Measurements from ENCODE around the gene CNN2. TPM values are rescaled to one million over a fixed set of nuclear protein-coding genes. Genes with fewer than 3 reads are reported as not detected.

CNN2 gene
- total RNA-seq, 3 donors from 2014 or later (not counting 1 experiment from before 2014, with no cell fraction given), result 163 to 276 (median 179) TPM

DNA sequence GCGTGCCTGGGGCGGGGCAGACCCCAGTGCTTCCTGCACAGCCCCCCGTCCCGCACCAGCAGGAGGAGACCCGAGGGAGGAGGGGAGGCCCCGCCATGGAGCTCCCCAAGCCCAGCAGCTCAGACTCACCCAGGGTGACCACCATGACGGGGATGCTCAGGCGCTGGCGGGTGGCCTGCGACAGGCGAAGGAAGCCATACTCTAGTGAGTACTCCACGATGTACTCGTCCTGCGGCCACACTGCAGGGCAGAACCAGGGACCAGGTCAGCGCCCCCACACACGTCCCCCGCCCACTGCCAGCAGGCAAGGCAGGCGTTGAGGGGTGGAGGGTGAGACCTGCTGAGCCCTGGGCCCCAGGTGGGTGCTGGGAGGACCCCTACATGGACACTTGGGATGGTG lies 14.1 kb upstream of the CNN2 start:
- Mint-ChIP-seq H3K9me3 (no peaks in the 10 kb centered on the region), H3K27me3 (ENCODE audit: low read depth in 2 of 2) (no peaks in the 10 kb centered on the region), H3K4me1 (peaks cover 6 to 19% of the 10 kb centered on the region in 2 donors), H3K36me3 (no peaks in the 10 kb centered on the region), H3K27ac (no peak overlapping the region), H3K4me3 (no peak overlapping the region)
- peaks cover 21% of the 10 kb centered on the region for H3K4me1 ChIP-seq (ENCODE audit: control insufficient read depth, insufficient read depth, low read length)
- H3K36me3 ChIP-seq (ENCODE audit: control insufficient read depth, insufficient read depth, low read length), result peaks cover 40% of the 10 kb centered on the region
- no peak for DNase-seq
- no peaks in the 10 kb centered on the region for H3K9me3 ChIP-seq (ENCODE audit: control insufficient read depth, insufficient read depth, low read length)
- no peak overlapping the region for H3K27ac ChIP-seq (ENCODE audit: low read length)
- ATAC-seq, result no peak
- intact Hi-C loops (cut with micrococcal nuclease), result no loop called here
- no peaks in the 10 kb centered on the region for H3K27me3 ChIP-seq (ENCODE audit: control insufficient read depth, insufficient read depth, low read length)
- WGBS (ENCODE audit: insufficient coverage), result 95% methylated on average over 18 of the region's 18 CpGs
- no peak for TF ChIP-seq CTCF (IDR thresholded peaks at IDR 0.05)
- no peak overlapping the region for H3K4me3 ChIP-seq (ENCODE audit: low read length)

GRCh38 chr19:1013218-1013617 lies 13.2 kb upstream of the CNN2 start:
- intact Hi-C loops (cut with micrococcal nuclease), result no loop called here

GRCh38 chr19:1014161-1015060 lies 12.0 kb upstream of the CNN2 start:
- no peak for DNase-seq
- WGBS (ENCODE audit: insufficient coverage), result 95% methylated on average over 49 of the region's 49 CpGs
- H3K36me3 ChIP-seq (ENCODE audit: control insufficient read depth, insufficient read depth, low read length), result peaks cover 44% of the 10 kb centered on the region

More at GRCh38 chr19:1013218-1013617, 13.2 kb upstream of the CNN2 start:
- peaks cover 30% of the 10 kb centered on the region for H3K4me1 ChIP-seq (ENCODE audit: control insufficient read depth, insufficient read depth, low read length)
- H3K9me3 ChIP-seq (ENCODE audit: control insufficient read depth, insufficient read depth, low read length), result no peaks in the 10 kb centered on the region
- H3K4me3 Mint-ChIP-seq, result no peak overlapping the region
- no peaks in the 10 kb centered on the region for H3K36me3 Mint-ChIP-seq
- H3K27me3 ChIP-seq (ENCODE audit: control insufficient read depth, insufficient read depth, low read length), result no peaks in the 10 kb centered on the region
- 95% methylated on average over 10 of the region's 10 CpGs for WGBS (ENCODE audit: insufficient coverage)
- H3K27ac ChIP-seq (ENCODE audit: low read length), result no peak overlapping the region
- no peaks in the 10 kb centered on the region for H3K9me3 Mint-ChIP-seq
- no peaks in the 10 kb centered on the region for H3K27me3 Mint-ChIP-seq (ENCODE audit: low read depth in 2 of 2)
- no peak for TF ChIP-seq CTCF (IDR thresholded peaks at IDR 0.05)
- peaks cover 14 to 27% of the 10 kb centered on the region in 2 donors for H3K4me1 Mint-ChIP-seq
- peaks cover 42% of the 10 kb centered on the region for H3K36me3 ChIP-seq (ENCODE audit: control insufficient read depth, insufficient read depth, low read length)
- no peak overlapping the region for H3K4me3 ChIP-seq (ENCODE audit: low read length)
- ATAC-seq, result no peak
- no peak for DNase-seq
- no peak overlapping the region for H3K27ac Mint-ChIP-seq

More at GRCh38 chr19:1014161-1015060, 12.0 kb upstream of the CNN2 start:
- Histone ChIP-seq H3K9me3 (ENCODE audit: control insufficient read depth, insufficient read depth, low read length) (no peaks in the 10 kb centered on the region), H3K27me3 (ENCODE audit: control insufficient read depth, insufficient read depth, low read length) (no peaks in the 10 kb centered on the region), H3K27ac (ENCODE audit: low read length) (no peak overlapping the region), H3K4me3 (ENCODE audit: low read length) (no peak overlapping the region), H3K4me1 (ENCODE audit: control insufficient read depth, insufficient read depth, low read length) (peaks cover 42% of the 10 kb centered on the region)
- Mint-ChIP-seq H3K27ac (no peak overlapping the region), H3K4me1 (peaks cover 14 to 36% of the 10 kb centered on the region in 2 donors), H3K9me3 (no peaks in the 10 kb centered on the region), H3K4me3 (no peak overlapping the region), H3K36me3 (no peaks in the 10 kb centered on the region), H3K27me3 (ENCODE audit: low read depth in 2 of 2) (no peaks in the 10 kb centered on the region)
- no peak for TF ChIP-seq CTCF (IDR thresholded peaks at IDR 0.05)
- ATAC-seq, result no peak
- intact Hi-C loops (cut with micrococcal nuclease), result no loop called here

All from natural killer cell (primary cell).